GM12891 (cell line): ENCODE data around the gene CHD9.

Experiments
- POLR2A ChIP-seq: IDR thresholded peaks from 2 replicates; pipeline ENCODE4 v1.6.1; 2011; ENCODE audit warnings: low read depth, low read length, control low read depth
- POLR2AphosphoS5 ChIP-seq: IDR thresholded peaks from 2 replicates; pipeline ENCODE4 v1.6.1; 2011; ENCODE audit warnings: low read depth, low read length, control low read depth
- SPI1 ChIP-seq: IDR thresholded peaks from 2 replicates; pipeline ENCODE4 v1.6.1; 2011; ENCODE audit warnings: low read depth, low read length, control low read depth
- TAF1 ChIP-seq: IDR thresholded peaks from 2 replicates; pipeline ENCODE4 v1.6.1; 2011; ENCODE audit warnings: low read depth, low read length, control low read depth

DNA sequence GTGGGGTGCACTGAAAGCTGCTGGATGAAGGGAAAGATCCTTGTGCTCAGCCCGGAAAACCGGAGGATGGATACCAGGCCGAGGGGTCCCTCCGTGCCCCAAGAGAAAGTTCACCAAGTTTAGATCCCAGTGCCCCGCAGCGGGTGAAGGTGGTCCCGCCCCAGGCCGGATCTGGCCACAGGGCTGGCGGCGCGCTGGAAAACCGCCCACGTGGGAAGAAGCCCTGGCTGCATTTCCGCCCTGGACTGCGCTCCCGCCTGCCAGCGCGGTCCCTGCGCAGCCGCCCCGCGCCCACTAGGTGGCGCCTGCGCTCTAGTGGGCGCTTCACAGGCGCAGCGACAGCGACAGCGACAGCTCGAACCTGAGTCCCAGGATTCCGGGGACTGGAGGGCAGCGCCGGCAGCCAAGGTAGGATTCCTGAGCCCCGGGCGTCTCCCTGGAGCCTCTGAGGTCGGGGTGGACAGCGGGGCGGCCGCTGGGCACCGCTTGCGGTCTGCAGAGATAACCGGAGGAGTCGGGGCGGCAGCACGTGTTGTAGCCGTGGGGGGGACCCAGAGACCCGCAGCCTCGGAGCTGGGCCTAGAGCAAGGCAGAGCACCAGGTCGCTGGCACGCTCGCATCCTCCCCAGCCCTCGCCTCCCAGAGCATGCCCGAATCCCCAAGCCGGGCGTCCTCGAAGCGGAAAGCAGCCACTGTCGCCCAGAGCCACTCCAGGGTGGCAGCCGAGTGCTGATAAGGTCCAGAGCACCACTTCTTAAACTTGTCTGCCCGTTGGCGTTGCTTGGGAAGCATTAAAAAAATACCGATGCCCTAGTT, at the start of gene CHD9:
- TF ChIP-seq TAF1: peak; percentile 48; the same call in 1 of the 2 replicates
- no peak for TF ChIP-seq POLR2A
- no peak for TF ChIP-seq POLR2AphosphoS5
- peak; percentile 49 for TF ChIP-seq SPI1
